Endothelial cell of umbilical vein (primary cell): Measurements from ENCODE around the gene TSPAN4. TPM values are rescaled to one million over a fixed set of nuclear protein-coding genes. Genes with fewer than 3 reads are reported as not detected.

Experiments
- BruUV-seq: library from RNA; stranded (reverse); fragments of 400-500 nt; replicated peaks from 2 replicates; lab custom pipeline; 2021; lab: Mats Ljungman, UMichigan
- CTCF ChIA-PET: fragments of 300-600, 350-600 bp; sonication (Branson Sonifier 250); formaldehyde crosslinking; loops from one replicate; lab custom pipeline; 2021; ENCODE audit warnings: antibody characterized with exemption, inconsistent platforms; lab: Charles Lee
- POLR2A ChIA-PET: fragments of 300-600, 350-600 bp; sonication (Branson Sonifier 250); formaldehyde crosslinking; loops from one replicate; lab custom pipeline; 2021; ENCODE audit warnings: antibody characterized with exemption, inconsistent platforms; lab: Charles Lee
- DNase-seq: peaks from one replicate; pipeline ENCODE4 v3.0.0-alpha.2; 2011; ENCODE audit warnings: low read depth, low spot score
- FAIRE-seq: peaks from 2 replicates; lab custom pipeline; 2011; peaks lifted over from hg19 to GRCh38; lab: Jason Lieb, UNC
- H2AFZ ChIP-seq: 2 replicates; pipeline ENCODE4 v1.6.0; 2012; ENCODE audit warnings: low read depth, low read length, control low read depth, inconsistent platforms
- H3K27ac ChIP-seq: 2 replicates; pipeline ENCODE4 v1.5.1; 2011; ENCODE audit warnings: low read depth, mild to moderate bottlenecking, control low read depth, low read length, moderate library complexity; ENCODE audit not compliant: insufficient read depth
- H3K27me3 ChIP-seq, 2 experiments: 2 replicates each; pipeline versions ENCODE4 v1.6.0 to v1.6.1; 2011; ENCODE audit warnings: low read length in 2 of 2, mixed read lengths in 1 of 2; ENCODE audit not compliant: control insufficient read depth in 2 of 2, insufficient read depth in 2 of 2
- H3K36me3 ChIP-seq, 2 experiments: 2 replicates in 1 of 2; 3 replicates in 1 of 2; pipeline ENCODE4 v1.5.1; 2011; ENCODE audit warnings: low read length in 2 of 2, mild to moderate bottlenecking in 1 of 2, moderate library complexity in 1 of 2; ENCODE audit not compliant: control insufficient read depth in 2 of 2, insufficient read depth in 2 of 2; ENCODE audit errors: extremely low read depth in 1 of 2
- H3K4me1 ChIP-seq: 3 replicates; pipeline ENCODE4 v1.5.1; 2011; ENCODE audit warnings: mild to moderate bottlenecking, low read length; ENCODE audit not compliant: control insufficient read depth, insufficient read depth; ENCODE audit errors: extremely low read depth
- H3K4me2 ChIP-seq: 2 replicates; pipeline ENCODE4 v1.6.1; 2011; ENCODE audit warnings: low read length, control low read depth, mixed read lengths; ENCODE audit not compliant: insufficient read depth
- H3K4me3 ChIP-seq, 3 experiments: fragments of 200-600 bp in 1 of 3; sonication (generic), shearing (Covaris generic) in 1 of 3; replicated peaks in 1 of 3; 2 replicates each; pipeline ENCODE4 v1.5.1; 2011 to 2016; ENCODE audit warnings: control low read depth in 3 of 3, low read length in 3 of 3, mild to moderate bottlenecking in 2 of 3, inconsistent platforms in 1 of 3, low read depth in 1 of 3, moderate library complexity in 1 of 3; ENCODE audit not compliant: insufficient read depth in 1 of 3
- H3K79me2 ChIP-seq: 2 replicates; pipeline ENCODE4 v1.6.0; 2012; ENCODE audit warnings: low read length, inconsistent platforms; ENCODE audit not compliant: control insufficient read depth, insufficient read depth
- H3K9ac ChIP-seq: replicated peaks from 2 replicates; pipeline ENCODE3; 2011; ENCODE audit warnings: low read length, control low read depth; ENCODE audit not compliant: insufficient read depth; ENCODE audit errors: extremely low read depth
- H3K9me1 ChIP-seq: replicated peaks from 3 replicates; pipeline ENCODE4 v1.6.0; 2011; ENCODE audit warnings: mild to moderate bottlenecking, low read length; ENCODE audit not compliant: control insufficient read depth, insufficient read depth; ENCODE audit errors: extremely low read depth
- H3K9me3 ChIP-seq: replicated peaks from 2 replicates; pipeline ENCODE4 v1.5.1; 2012; ENCODE audit warnings: low read length, inconsistent platforms; ENCODE audit not compliant: control insufficient read depth, insufficient read depth
- H4K20me1 ChIP-seq: replicated peaks from 2 replicates; pipeline ENCODE3; 2011; ENCODE audit warnings: mild to moderate bottlenecking, low read length; ENCODE audit not compliant: control insufficient read depth, insufficient read depth; ENCODE audit errors: extremely low read depth
- CTCF ChIP-seq, 2 donors: IDR thresholded peaks; 1 replicate in 1 of 2; 2 replicates in 1 of 2; pipeline ENCODE4 v1.5.1; 2011; ENCODE audit warnings: low read length in 2 of 2, mild to moderate bottlenecking in 2 of 2, moderate library complexity in 2 of 2, control low read depth in 1 of 2, inconsistent platforms in 1 of 2, low read depth in 1 of 2; ENCODE audit not compliant: insufficient read depth in 1 of 2; ENCODE audit errors: extremely low read depth in 1 of 2
- EZH2 ChIP-seq: IDR thresholded peaks from 2 replicates; pipeline ENCODE4 v1.6.1; 2012; ENCODE audit warnings: borderline replicate concordance, low read depth, mild to moderate bottlenecking, moderate library complexity, low read length, inconsistent platforms; ENCODE audit not compliant: severe bottlenecking
- FOS ChIP-seq: IDR thresholded peaks from 2 replicates; pipeline ENCODE4 v1.6.1; 2011; ENCODE audit warnings: mild to moderate bottlenecking, low read length, moderate library complexity, borderline replicate concordance; ENCODE audit not compliant: insufficient read depth
- GATA2 ChIP-seq: IDR thresholded peaks from 2 replicates; pipeline ENCODE4 v1.7.0; 2011; ENCODE audit warnings: low read depth, mild to moderate bottlenecking, moderate library complexity, mixed read lengths, low read length; ENCODE audit not compliant: insufficient read length, insufficient read depth
- JUN ChIP-seq: IDR thresholded peaks from 2 replicates; pipeline ENCODE4 v1.6.1; 2011; ENCODE audit warnings: borderline replicate concordance, low read depth; ENCODE audit not compliant: insufficient read length, insufficient read depth
- MYC ChIP-seq: IDR thresholded peaks from one replicate; pipeline ENCODE4 v1.6.1; 2011; ENCODE audit warnings: mild to moderate bottlenecking, low read depth, low read length
- POLR2A ChIP-seq: IDR thresholded peaks from 2 replicates; pipeline ENCODE4 v1.6.1; 2012; ENCODE audit warnings: low read depth, mild to moderate bottlenecking, control low read depth, low read length
- POLR2AphosphoS5 ChIP-seq: IDR thresholded peaks from 2 replicates; pipeline ENCODE4 v1.6.1; 2012; ENCODE audit warnings: low read depth, mild to moderate bottlenecking, control low read depth, low read length, moderate library complexity; ENCODE audit not compliant: insufficient read depth
- dilution Hi-C: fragments of 300-500 bp; cut with MboI; formaldehyde crosslinking; loops from one replicate; pipeline ENCODE4 v1.15.0; 2019; ENCODE audit warnings: low sequenced_read_pairs; ENCODE audit not compliant: extremely low pct_ligation_motif_present
- intact Hi-C: fragments of 100-400 bp; cut with micrococcal nuclease; formaldehyde crosslinking; loops from one replicate; pipeline ENCODE4 v1.10.0; 2022
- polyA plus RNA-seq, 4 experiments: library from polyadenylated mRNA; depleted of rRNA in 3 of 4; stranded (reverse) in 3 of 4; unstranded in 1 of 4; fragments of >200 nt; gene quantifications; 2 replicates each; pipeline versions ENCODE4 v1.2.1 to v1.2.3, GENCODE V29; 2011 to 2012; ENCODE audit warnings: missing spikeins in 1 of 4
- total RNA-seq: library from RNA; stranded (reverse); gene quantifications from 2 replicates; pipeline ENCODE4 v1.2.3, GENCODE V29; 2021
- TF ChIP-seq, protein P1 (sequence below): IDR thresholded peaks from 2 replicates; pipeline ENCODE4 v1.6.1; 2011; ENCODE audit not compliant: insufficient read depth, insufficient read length

TSPAN4 gene
- total and polyA plus RNA-seq, 2 donors (not counting 3 experiments of a cell fraction or from before 2014, with no cell fraction given): 114 to 199 TPM

DNA sequence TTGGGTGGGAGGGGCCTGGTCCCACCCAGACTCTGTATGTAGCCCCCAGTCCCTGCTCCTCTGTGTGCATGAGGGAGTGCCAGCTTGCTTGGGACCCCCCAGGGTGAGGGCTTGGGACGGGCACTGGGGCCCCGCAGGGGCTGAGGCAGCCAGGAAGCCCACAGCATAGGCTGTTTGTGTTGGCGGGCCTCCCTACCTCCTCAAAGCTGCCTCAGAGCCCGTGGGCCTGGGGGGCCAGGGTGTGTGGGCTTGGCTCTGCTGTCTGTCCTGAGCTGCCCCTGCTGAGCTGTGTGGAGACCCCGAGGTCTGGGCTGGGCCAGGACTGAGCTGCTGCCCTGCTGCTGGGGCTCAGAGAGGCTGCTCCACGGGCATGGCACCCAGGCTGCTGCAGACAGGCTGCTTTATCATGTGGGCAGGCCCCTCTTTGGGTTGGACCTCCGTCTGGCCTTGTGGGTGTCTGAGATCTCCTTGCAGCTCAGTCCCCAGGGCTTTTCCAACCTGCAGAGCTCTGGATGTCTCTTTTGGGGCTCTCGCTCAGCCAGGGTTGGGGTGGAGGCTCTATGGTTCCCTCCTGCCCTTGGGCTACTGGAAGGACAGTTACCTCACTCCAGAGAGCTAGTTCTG is 3.3 kb downstream of the TSPAN4 start:
- BruUV-seq: no TSS peak
- intact Hi-C loops (loop anchor here (2.0 to 5.0 kb wide), 2 partner anchors 65 to 131 kb away; partner anchors contain the start of gene CHID1), dilution Hi-C loops (no loop called here)
- Histone ChIP-seq H3K9me1 (no peaks in the 10 kb centered on the region), H4K20me1 (no peaks in the 10 kb centered on the region), H3K4me3 (no peak overlapping the region), H3K4me2 (no peak overlapping the region), H3K27ac (peak overlapping the region; percentile 83), H2AFZ (no peak overlapping the region), H3K9ac (no peak overlapping the region), H3K36me3 (peaks cover 0 to under 1% of the 10 kb centered on the region in 2 experiments), H3K9me3 (no peaks in the 10 kb centered on the region), H3K4me1 (peaks cover 33% of the 10 kb centered on the region), H3K27me3 (no peaks in the 10 kb centered on the region), H3K79me2 (peaks cover 26% of the 10 kb centered on the region)
- FAIRE-seq (no peak), DNase-seq (peak; percentile 46)
- POLR2A ChIA-PET: no interaction called here
- CTCF ChIA-PET: interaction anchor here (1.2 to 3.3 kb wide), 2 partner anchors 12 to 52 kb away, joined by 3 to 19 read pairs; partner anchors contain the start of gene CD151
- peak; percentile 40 for TF ChIP-seq POLR2AphosphoS5
- TF ChIP-seq GATA2: no peak
- TF ChIP-seq POLR2A: no peak

DNA sequence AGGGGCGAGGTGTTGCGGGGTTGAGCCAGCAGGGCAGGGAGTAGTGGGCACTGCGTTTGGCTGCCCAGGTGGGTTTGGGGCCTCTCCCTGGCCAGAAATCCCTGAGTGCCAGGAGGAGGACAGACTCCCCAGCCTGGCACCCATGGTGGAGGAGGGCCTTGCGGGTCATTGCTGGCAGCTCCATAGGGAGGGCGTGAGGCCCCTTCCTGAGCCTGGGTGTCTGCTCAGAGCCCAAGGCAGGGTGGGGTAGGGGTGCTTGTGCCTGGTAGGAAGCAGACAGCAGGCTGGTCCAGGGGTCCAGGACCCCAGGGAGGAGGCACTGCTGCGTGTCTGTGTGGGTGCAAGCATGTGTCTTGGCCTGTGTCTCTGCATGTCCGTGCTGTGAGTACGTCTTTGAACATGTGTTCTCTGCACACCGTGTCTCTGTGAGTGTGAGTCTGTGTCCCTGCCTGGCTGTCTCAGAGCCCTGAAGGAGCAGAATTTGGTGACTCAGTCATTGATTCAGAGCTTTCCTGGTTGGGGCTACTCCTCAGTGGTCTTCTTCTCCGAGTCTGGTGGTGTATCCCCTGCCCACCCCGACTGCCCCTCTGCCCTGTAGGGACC is 3.9 kb downstream of the TSPAN4 start:
- ChIA-PET POLR2A (no interaction called here), CTCF (interaction anchor here (1.2 to 3.3 kb wide), 4 partner anchors 10 to 205 kb away, joined by 3 to 46 read pairs (median 10); no protein-coding TSS in a partner anchor)
- H2AFZ ChIP-seq: no peak overlapping the region
- H3K4me1 ChIP-seq: peaks cover 29% of the 10 kb centered on the region
- H3K4me2 ChIP-seq: no peak overlapping the region
- intact Hi-C loops (loop anchor here (5.0 kb wide), 1 partner anchor 131 kb away; no protein-coding TSS in a partner anchor), dilution Hi-C loops (no loop called here)
- TF ChIP-seq JUN (no peak), POLR2AphosphoS5 (no peak), EZH2 (no peak), GATA2 (no peak), FOS (no peak), MYC (no peak), POLR2A (no peak), CTCF (IDR thresholded peaks at IDR 0.05; ENCODE audit: extremely low read depth in 1 of 2, insufficient read depth in 1 of 2, low read depth in 1 of 2, low read length in 2 of 2) (no peak)
- TF ChIP-seq, protein P1, sequence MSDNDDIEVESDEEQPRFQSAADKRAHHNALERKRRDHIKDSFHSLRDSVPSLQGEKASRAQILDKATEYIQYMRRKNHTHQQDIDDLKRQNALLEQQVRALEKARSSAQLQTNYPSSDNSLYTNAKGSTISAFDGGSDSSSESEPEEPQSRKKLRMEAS: no peak
- no peaks in the 10 kb centered on the region for H3K27me3 ChIP-seq
- H3K9me1 ChIP-seq: no peaks in the 10 kb centered on the region
- no peaks in the 10 kb centered on the region for H3K9me3 ChIP-seq
- FAIRE-seq: peak; percentile 50
- H4K20me1 ChIP-seq: no peaks in the 10 kb centered on the region
- BruUV-seq: no TSS peak
- H3K9ac ChIP-seq: no peak overlapping the region
- no peaks in the 10 kb centered on the region for H3K36me3 ChIP-seq
- peaks cover 20% of the 10 kb centered on the region for H3K79me2 ChIP-seq
- no peak for DNase-seq
- no peak overlapping the region for H3K27ac ChIP-seq
- H3K4me3 ChIP-seq: no peak overlapping the region
